GM13976 (cell line): ENCODE data around the gene TOM1L2.
A peak's percentile ranks its signal among the peaks of the same experiment; 100 is the strongest.

Experiments used
- DNase-seq: peaks from one replicate; pipeline ENCODE4 v3.0.0; 2012; ENCODE audit warnings: low spot score
- in situ Hi-C: fragments of 300-500 bp; cut with MboI; formaldehyde crosslinking; loops from one replicate; pipeline ENCODE4 v1.12.0; 2022; ENCODE audit warnings: low sequenced_read_pairs, mixed read lengths, inconsistent platforms; ENCODE audit not compliant: unreplicated experiment
- TF ChIP-seq, protein P1 (sequence below): IDR thresholded peaks from 2 replicates; pipeline ENCODE4 v1.5.1; 2012; ENCODE audit warnings: borderline replicate concordance, mild to moderate bottlenecking; ENCODE audit not compliant: insufficient read depth; ENCODE audit errors: extremely low read depth, missing control alignments, control extremely low read depth

TOM1L2 gene

DNA sequence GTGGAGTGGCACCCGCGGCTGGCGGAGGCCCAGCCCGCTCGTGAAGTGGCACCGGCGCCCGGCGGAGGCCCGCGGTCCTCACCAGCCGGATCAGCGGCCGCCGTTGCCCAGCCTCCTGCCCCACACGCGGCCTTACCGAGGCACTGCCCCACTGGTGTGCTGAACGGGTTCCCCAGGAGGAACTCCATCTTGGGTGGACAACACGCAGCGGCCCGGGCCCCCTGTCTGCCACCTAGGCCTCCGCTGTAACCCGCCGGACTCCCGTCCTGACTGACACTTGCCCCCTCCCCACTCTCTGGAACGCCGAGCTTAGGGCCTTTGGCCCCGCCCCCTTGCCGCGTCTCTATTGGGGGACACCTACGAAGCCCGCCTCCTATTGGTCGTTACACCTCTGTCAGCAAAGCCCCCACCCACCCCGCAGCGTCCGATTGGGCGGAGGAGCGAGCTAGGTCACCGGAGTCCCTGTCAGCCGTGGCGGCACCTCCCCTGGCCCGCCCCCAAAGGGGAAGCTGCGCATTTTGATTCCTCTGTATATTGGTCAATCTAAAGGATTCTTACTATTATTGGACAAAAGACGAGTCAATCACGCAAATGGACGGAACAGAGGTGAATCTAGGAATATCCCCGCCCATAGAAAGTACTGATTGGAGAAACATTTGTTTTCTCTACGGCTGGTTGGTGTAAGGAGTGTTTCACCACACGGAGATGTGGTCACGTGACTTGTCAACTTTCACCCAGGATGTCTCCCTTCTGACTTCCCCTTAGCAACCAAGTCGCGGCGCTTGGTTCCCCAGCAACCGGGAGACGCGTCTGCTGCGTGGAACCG, at the start of gene TOM1L2, which contains the start of gene DRC3:
TSS of gene TOM1L2 (minus strand) at position 275 of the 826 bp plus-strand sequence. CDS start at position 188, 87 bp downstream.
TSS of gene DRC3 (plus strand) at position 737 of the 826 bp plus-strand sequence. CDS start 4,737 bp downstream, outside the sequence.
- peak; percentile 98 for DNase-seq
- TF ChIP-seq, protein P1, sequence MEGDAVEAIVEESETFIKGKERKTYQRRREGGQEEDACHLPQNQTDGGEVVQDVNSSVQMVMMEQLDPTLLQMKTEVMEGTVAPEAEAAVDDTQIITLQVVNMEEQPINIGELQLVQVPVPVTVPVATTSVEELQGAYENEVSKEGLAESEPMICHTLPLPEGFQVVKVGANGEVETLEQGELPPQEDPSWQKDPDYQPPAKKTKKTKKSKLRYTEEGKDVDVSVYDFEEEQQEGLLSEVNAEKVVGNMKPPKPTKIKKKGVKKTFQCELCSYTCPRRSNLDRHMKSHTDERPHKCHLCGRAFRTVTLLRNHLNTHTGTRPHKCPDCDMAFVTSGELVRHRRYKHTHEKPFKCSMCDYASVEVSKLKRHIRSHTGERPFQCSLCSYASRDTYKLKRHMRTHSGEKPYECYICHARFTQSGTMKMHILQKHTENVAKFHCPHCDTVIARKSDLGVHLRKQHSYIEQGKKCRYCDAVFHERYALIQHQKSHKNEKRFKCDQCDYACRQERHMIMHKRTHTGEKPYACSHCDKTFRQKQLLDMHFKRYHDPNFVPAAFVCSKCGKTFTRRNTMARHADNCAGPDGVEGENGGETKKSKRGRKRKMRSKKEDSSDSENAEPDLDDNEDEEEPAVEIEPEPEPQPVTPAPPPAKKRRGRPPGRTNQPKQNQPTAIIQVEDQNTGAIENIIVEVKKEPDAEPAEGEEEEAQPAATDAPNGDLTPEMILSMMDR = no peak
- in situ Hi-C loops = no loop called here

DNA sequence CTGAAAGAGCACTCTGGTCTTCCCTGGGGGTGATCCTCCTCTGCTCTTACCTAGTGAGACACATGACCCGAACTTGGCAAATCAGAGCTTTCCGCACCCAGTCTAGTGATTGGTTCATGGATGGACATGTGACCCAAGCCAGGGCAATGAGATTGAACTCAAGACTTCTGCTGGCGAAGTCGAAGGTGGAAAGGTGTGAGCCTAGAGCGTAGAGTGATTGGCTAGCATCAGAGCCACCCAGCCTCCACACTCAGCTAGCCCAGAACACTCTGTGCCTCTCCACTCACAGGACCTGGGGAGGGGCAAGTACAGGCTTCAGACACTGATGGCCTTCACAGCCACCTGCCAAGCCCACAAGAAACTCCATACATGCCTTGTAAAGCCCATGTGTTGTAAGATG, 49.2 kb upstream of the TOM1L2 start:
- DNase-seq = no peak
- in situ Hi-C loops = loop anchor here (10.0 kb wide), 1 partner anchor 147 kb away; no protein-coding TSS in a partner anchor
- TF ChIP-seq, protein P1 = no peak

DNA sequence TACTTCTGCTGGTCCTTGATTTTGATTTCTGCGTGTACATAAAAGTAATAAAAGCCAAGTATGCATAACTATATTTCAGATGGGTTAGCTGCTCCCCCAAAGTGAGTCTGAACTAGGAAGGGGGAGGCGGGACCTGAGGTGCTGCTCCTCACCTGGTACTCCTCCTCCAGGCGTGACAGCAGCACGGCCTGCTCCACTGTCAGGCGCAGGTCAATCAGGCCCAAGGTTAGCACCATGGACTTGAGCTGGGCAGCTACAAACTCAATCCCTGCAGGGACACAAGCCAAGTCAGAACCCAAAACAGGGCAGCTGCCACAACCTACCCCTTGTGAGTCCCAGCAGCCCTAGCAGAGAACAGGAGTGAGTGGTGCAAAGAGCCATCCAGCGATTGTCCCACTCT, 48.8 kb upstream of the TOM1L2 start:
- TF ChIP-seq, protein P1 = no peak
- in situ Hi-C loops = loop anchor here (10.0 kb wide), 1 partner anchor 146 kb away; no protein-coding TSS in a partner anchor
- no peak for DNase-seq

DNA sequence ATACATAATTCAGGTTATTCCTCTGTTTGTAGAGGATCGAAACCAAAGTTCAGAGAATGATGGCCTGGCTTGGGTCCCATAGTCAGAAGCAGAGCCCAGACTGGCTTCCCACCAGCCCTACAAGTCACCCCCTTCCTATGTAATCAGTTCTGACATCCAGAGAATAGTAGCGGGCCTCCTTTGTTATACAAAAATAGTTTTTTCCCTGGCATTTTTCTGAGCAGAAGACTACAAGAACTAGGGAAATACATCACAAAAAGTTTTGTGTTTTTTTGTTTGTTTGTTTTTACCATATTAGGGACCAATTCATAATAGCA, 47.6 kb upstream of the TOM1L2 start:
- in situ Hi-C loops = loop anchor here (10.0 kb wide), 1 partner anchor 145 kb away; no protein-coding TSS in a partner anchor
- no peak for DNase-seq
- TF ChIP-seq, protein P1 = no peak

DNA sequence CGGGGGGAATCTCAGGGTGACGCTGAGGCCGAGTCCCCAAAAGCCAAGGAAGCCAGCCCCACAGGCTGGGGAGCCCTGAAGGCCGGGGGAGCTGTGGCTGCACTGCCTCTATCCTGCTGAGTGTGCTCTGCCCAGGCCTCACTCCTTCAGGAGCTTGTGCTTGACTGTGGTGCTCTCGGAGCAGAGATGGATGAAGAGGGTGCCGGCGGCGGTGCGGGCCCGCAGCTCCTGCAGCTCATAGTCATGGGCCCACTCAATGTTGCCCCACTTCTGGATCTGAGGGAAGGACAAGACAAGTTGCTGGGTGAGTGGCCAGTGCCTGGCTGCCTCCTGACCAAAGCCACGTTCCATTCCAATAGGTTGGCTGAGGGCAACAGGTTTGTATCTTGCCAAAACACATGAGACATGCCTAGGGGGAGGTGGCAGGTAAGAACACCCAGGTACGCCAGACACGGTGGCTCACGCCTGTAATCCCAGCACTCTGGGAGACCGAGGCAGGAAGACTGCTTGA, 46.3 kb upstream of the TOM1L2 start:
- no peak for DNase-seq
- in situ Hi-C loops = no loop called here
- TF ChIP-seq, protein P1 = no peak

DNA sequence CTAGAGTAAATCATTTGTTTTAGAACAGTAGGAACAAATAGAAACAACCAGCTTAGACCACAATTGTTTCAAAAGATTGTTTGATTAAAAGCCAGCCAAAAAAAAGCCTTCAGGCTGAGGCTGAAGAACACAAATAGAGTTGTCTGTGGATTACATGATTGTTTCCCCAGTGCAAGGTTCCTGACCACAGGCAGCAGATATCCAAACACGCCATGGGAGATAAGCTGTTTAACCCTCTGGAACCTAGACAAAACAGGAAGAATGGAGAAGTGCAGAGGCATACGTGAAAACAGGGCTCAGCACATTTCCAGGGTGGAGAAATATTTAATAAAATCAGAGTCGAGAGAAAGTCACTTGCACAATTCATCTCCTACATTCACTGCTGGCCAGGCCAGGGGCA, 45.8 kb upstream of the TOM1L2 start:
- DNase-seq = no peak
- in situ Hi-C loops = no loop called here
- TF ChIP-seq, protein P1 = no peak

DNA sequence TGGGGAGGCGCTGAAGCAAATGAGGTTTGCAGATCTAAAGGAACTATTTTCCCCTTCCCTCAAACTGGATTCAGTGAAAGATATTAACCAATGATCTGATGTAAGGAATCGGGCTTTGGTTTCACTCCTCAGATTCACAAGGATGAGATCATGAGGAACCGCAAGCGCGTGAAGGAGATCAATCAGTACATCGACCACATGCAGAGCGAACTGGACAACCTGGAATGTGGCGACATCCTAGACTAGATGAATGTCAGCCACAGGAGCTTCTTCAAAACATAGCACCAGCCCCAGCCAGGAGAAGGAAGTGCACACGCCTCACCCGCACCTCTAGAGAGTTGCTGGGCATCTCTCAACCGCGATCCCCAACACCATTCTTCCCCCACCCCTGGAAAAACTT, 44.2 kb upstream of the TOM1L2 start:
- no peak for DNase-seq
- in situ Hi-C loops = no loop called here
- TF ChIP-seq, protein P1 = no peak
